ENCODE data around the gene TMEM106C.

Gene TMEM106C

GRCh38 chr12:48007206-48007605, 43.8 kb downstream of the TMEM106C start:
- no peak for TF ChIP-seq RARB (CRISPR knock-in tag; IDR thresholded peaks at IDR 0.05)
- no peak for TF ChIP-seq SNAI2 (CRISPR knock-in tag; IDR thresholded peaks at IDR 0.05)
- TF ChIP-seq POU6F1 (CRISPR knock-in tag; IDR thresholded peaks at IDR 0.05; ENCODE audit: borderline replicate concordance, low read depth) = no peak
- no peak for TF ChIP-seq ZNF70 (CRISPR knock-in tag; IDR thresholded peaks at IDR 0.05)
- TF ChIP-seq OSR1 (CRISPR knock-in tag; IDR thresholded peaks at IDR 0.05) = no peak
- no peak for TF ChIP-seq ZFP30 (CRISPR knock-in tag; IDR thresholded peaks at IDR 0.05)
- ATAC-seq = no peak

GRCh38 chr12:48008349-48008748, 45.0 kb downstream of the TMEM106C start:
- no peak for ATAC-seq
- TF ChIP-seq OSR1 (CRISPR knock-in tag; IDR thresholded peaks at IDR 0.05) (no peak), ZFP3 (CRISPR knock-in tag; IDR thresholded peaks at IDR 0.05) (no peak), PPARA (CRISPR knock-in tag; IDR thresholded peaks at IDR 0.05; ENCODE audit: borderline replicate concordance) (no peak), ESRRG (CRISPR knock-in tag; IDR thresholded peaks at IDR 0.05) (no peak), CREB5 (CRISPR knock-in tag; IDR thresholded peaks at IDR 0.05; ENCODE audit: low read depth) (no peak), TOX (CRISPR knock-in tag; IDR thresholded peaks at IDR 0.05; ENCODE audit: borderline replicate concordance) (no peak), ARNTL (CRISPR knock-in tag; IDR thresholded peaks at IDR 0.05; ENCODE audit: borderline replicate concordance, low read depth) (no peak), BACH2 (CRISPR knock-in tag; IDR thresholded peaks at IDR 0.05; ENCODE audit: borderline replicate concordance) (no peak), ZNF565 (CRISPR knock-in tag; conservative IDR thresholded peaks at IDR 0.05; ENCODE audit: low read depth) (no peak)

- ATAC-seq = no peak
- TF ChIP-seq TCF4 (CRISPR knock-in tag; IDR thresholded peaks at IDR 0.05; ENCODE audit: borderline replicate concordance) = no peak
- no peak for TF ChIP-seq CSDC2 (CRISPR knock-in tag; IDR thresholded peaks at IDR 0.05)
Measured at GRCh38 chr12:48008950-48009349, 45.6 kb downstream of the TMEM106C start.

DNA sequence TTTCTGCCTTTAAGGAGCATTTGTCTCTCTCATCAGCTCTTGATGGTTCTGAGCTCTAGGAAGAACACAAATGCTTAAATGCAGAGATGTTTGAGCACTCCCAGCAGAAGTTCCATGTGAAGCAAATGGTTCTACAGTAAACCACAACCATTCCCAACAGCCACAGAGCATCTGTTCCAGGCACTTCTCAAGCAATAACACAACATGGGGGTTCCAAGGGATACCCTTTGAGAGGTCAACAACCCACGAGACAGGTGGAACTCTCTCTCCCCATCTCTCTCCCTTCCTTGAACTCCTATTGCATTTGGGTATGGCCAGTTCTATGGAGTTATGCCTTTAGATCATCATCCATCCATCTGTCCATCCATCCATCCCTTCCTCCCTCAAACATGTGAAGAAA, 46.1 kb downstream of the TMEM106C start:
- ATAC-seq = no peak

More for the DNA sequence above, 46.1 kb downstream of the TMEM106C start:
- TF ChIP-seq ZC3H10 (CRISPR knock-in tag; IDR thresholded peaks at IDR 0.05) (no peak), GLIS3 (CRISPR knock-in tag; IDR thresholded peaks at IDR 0.05) (no peak), TOX (CRISPR knock-in tag; IDR thresholded peaks at IDR 0.05; ENCODE audit: borderline replicate concordance) (no peak), ZNF565 (CRISPR knock-in tag; conservative IDR thresholded peaks at IDR 0.05; ENCODE audit: low read depth) (no peak), PPARA (CRISPR knock-in tag; IDR thresholded peaks at IDR 0.05; ENCODE audit: borderline replicate concordance) (no peak), ZFP30 (CRISPR knock-in tag; IDR thresholded peaks at IDR 0.05) (no peak), POU6F1 (CRISPR knock-in tag; IDR thresholded peaks at IDR 0.05; ENCODE audit: borderline replicate concordance, low read depth) (no peak), ESRRG (CRISPR knock-in tag; IDR thresholded peaks at IDR 0.05) (no peak), SNAI2 (CRISPR knock-in tag; IDR thresholded peaks at IDR 0.05) (no peak)
- TF ChIP-seq, protein P1, sequence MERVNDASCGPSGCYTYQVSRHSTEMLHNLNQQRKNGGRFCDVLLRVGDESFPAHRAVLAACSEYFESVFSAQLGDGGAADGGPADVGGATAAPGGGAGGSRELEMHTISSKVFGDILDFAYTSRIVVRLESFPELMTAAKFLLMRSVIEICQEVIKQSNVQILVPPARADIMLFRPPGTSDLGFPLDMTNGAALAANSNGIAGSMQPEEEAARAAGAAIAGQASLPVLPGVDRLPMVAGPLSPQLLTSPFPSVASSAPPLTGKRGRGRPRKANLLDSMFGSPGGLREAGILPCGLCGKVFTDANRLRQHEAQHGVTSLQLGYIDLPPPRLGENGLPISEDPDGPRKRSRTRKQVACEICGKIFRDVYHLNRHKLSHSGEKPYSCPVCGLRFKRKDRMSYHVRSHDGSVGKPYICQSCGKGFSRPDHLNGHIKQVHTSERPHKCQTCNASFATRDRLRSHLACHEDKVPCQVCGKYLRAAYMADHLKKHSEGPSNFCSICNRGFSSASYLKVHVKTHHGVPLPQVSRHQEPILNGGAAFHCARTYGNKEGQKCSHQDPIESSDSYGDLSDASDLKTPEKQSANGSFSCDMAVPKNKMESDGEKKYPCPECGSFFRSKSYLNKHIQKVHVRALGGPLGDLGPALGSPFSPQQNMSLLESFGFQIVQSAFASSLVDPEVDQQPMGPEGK (CRISPR knock-in tag; IDR thresholded peaks at IDR 0.05; ENCODE audit: borderline replicate concordance) = no peak
